KOPT-K1 (cell line): Measurements from ENCODE around the gene SLC38A4.
"Not testable (repeated sequence)": the region's sequence is repeated elsewhere in the genome, so short reads cannot be mapped to it uniquely, and the experiment has no call there.

Source experiments
- H3K27ac ChIP-seq: fragments of 200-600 bp; sonication (generic); 2 replicates; pipeline ENCODE4 v1.5.1; 2016; ENCODE audit warnings: antibody characterized with exemption, mild to moderate bottlenecking, low read depth, low read length; ENCODE audit not compliant: poor library complexity, severe bottlenecking
- H3K36me3 ChIP-seq: fragments of 200-600 bp; sonication (generic); 2 replicates; pipeline ENCODE4 v1.5.1; 2017; ENCODE audit warnings: antibody characterized with exemption, mild to moderate bottlenecking, low read length, moderate library complexity; ENCODE audit not compliant: insufficient read depth
- H3K9me3 ChIP-seq: fragments of 200-600 bp; sonication (generic); 2 replicates; pipeline ENCODE4 v1.5.1; 2017; ENCODE audit warnings: antibody characterized with exemption, low read length, mild to moderate bottlenecking; ENCODE audit not compliant: insufficient read depth, poor library complexity, severe bottlenecking

Gene SLC38A4, protein sequence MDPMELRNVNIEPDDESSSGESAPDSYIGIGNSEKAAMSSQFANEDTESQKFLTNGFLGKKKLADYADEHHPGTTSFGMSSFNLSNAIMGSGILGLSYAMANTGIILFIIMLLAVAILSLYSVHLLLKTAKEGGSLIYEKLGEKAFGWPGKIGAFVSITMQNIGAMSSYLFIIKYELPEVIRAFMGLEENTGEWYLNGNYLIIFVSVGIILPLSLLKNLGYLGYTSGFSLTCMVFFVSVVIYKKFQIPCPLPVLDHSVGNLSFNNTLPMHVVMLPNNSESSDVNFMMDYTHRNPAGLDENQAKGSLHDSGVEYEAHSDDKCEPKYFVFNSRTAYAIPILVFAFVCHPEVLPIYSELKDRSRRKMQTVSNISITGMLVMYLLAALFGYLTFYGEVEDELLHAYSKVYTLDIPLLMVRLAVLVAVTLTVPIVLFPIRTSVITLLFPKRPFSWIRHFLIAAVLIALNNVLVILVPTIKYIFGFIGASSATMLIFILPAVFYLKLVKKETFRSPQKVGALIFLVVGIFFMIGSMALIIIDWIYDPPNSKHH

GRCh38 chr12:46825591-46826414, at the start of gene SLC38A4:
Gene SLC38A4 (minus strand): TSS chr12:46825997. CDS start chr12:46793071, 32,926 bp downstream.
- Histone ChIP-seq H3K9me3 (peaks cover 7% of the 10 kb centered on the region), H3K36me3 (no peaks in the 10 kb centered on the region), H3K27ac (no peak within 1 kb of the TSS)

GRCh38 chr12:46875095-46875494, 49.3 kb upstream of the SLC38A4 start:
- Histone ChIP-seq H3K27ac (no peak overlapping the region), H3K36me3 (no peaks in the 10 kb centered on the region), H3K9me3 (peaks cover 3% of the 10 kb centered on the region)

GRCh38 chr12:46874642-46875041, 48.8 kb upstream of the SLC38A4 start:
- no peak overlapping the region for H3K27ac ChIP-seq
- H3K9me3 ChIP-seq: peaks cover 3% of the 10 kb centered on the region

GRCh38 chr12:46872135-46872534, 46.3 kb upstream of the SLC38A4 start:
- no peak overlapping the region for H3K27ac ChIP-seq
- no peaks in the 10 kb centered on the region for H3K9me3 ChIP-seq
- H3K36me3 ChIP-seq: no peaks in the 10 kb centered on the region

More at GRCh38 chr12:46874642-46875041, 48.8 kb upstream of the SLC38A4 start:
- no peaks in the 10 kb centered on the region for H3K36me3 ChIP-seq

DNA sequence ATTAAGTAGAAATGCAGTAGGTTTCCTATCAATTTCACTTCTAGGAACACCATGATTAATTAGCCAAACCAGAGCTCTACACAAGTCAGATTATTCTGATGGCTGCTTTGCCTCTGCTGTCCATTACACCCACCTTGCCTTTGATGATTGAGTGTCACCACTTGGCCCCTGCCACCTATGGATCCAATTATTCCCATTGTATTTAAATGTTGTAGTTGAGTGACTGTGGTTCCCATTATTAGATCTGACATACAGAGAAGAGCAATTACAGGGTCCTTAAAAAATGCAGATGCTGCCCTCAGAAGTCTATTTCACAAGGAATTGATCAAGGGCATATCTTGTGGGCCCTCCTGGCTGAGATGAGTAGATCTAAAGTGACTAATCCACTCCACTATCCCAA, 39.5 kb upstream of the SLC38A4 start:
- H3K9me3 ChIP-seq: peaks cover 30% of the 10 kb centered on the region
- no peaks in the 10 kb centered on the region for H3K36me3 ChIP-seq
- no peak overlapping the region for H3K27ac ChIP-seq

GRCh38 chr12:46858368-46858767, 32.6 kb upstream of the SLC38A4 start:
- Histone ChIP-seq H3K36me3 (no peaks in the 10 kb centered on the region), H3K9me3 (peaks cover 52% of the 10 kb centered on the region), H3K27ac (no peak overlapping the region)

- peaks cover 52% of the 10 kb centered on the region for H3K9me3 ChIP-seq
- no peaks in the 10 kb centered on the region for H3K36me3 ChIP-seq
- H3K27ac ChIP-seq: no peak overlapping the region
Measured at GRCh38 chr12:46857486-46857885, 31.7 kb upstream of the SLC38A4 start.

DNA sequence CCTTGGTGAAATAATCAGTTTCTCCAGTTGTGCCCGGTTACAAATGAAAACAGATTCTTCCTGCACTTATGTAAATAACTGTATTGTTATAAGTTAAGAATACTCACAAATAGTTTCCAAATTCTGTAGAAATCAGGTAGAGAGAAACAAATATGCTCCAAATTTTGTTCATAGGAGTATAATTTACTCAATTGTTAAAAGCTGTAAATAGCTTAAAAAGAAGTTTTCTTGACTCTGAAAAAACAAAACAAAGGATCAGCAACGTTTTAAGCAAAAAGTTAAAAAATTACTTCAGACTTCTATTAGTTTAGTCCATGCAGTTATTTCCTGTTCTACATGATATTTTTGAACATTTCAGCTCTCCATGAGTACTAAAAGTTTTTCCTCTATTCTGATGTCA, 30.0 kb upstream of the SLC38A4 start:
- Histone ChIP-seq H3K36me3 (no peaks in the 10 kb centered on the region), H3K9me3 (peaks cover 49% of the 10 kb centered on the region), H3K27ac (no peak overlapping the region)

GRCh38 chr12:46854188-46854587, 28.4 kb upstream of the SLC38A4 start:
- H3K27ac ChIP-seq, H3K36me3 ChIP-seq: not testable (repeated sequence)
- peaks cover 35% of the 10 kb centered on the region for H3K9me3 ChIP-seq

GRCh38 chr12:46848792-46849191, 23.0 kb upstream of the SLC38A4 start:
- H3K9me3 ChIP-seq, H3K27ac ChIP-seq, H3K36me3 ChIP-seq: not testable (repeated sequence)

GRCh38 chr12:46847001-46847400, 21.2 kb upstream of the SLC38A4 start:
- Histone ChIP-seq H3K27ac (no peak overlapping the region), H3K36me3 (no peaks in the 10 kb centered on the region), H3K9me3 (peaks cover 8% of the 10 kb centered on the region)

DNA sequence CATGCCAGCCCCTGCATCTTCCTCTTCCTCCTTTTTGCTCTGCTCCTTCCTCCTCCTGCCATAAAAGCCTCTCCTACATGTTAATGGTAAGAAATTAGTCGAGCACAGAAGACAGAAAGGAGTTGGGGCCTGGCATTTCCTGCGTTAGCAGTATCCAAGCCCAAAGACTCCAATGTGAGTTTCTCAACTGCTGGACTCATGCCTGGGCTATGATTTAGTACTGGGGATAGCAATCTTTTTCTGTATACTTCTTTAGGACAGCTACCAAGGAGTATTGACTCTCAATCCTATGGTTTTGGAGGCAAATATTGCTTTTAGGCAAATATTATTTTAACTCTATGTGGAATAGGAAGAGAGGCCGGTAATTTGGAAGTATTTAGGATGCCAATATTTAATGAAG, 18.0 kb upstream of the SLC38A4 start:
- Histone ChIP-seq H3K27ac (no peak overlapping the region), H3K36me3 (no peaks in the 10 kb centered on the region), H3K9me3 (peaks cover 8% of the 10 kb centered on the region)

- Histone ChIP-seq H3K9me3 (peaks cover 8% of the 10 kb centered on the region), H3K27ac (no peak overlapping the region), H3K36me3 (no peaks in the 10 kb centered on the region)
Measured at GRCh38 chr12:46841891-46842290, 16.1 kb upstream of the SLC38A4 start.

GRCh38 chr12:46839964-46840363, 14.2 kb upstream of the SLC38A4 start:
- H3K36me3 ChIP-seq: no peaks in the 10 kb centered on the region

DNA sequence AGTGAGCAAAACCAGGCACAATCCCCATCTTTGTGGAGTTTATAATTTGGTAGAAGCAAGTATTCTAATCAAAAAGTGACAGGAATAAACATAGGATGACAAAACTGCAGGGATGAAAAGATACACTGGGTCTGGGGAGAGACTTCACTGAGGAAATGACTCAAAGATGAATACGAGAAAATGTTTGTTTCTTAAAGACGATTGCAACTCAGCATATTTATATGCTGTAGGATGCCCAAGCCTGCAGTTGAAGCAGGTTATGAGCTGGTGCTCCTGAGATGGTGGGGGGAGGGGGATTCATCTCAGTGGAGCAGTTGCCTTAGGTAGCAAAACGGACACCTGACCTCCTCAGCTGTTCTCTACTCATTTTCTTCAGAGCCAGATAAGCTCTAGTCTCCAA, 13.4 kb upstream of the SLC38A4 start:
- no peaks in the 10 kb centered on the region for H3K36me3 ChIP-seq
- H3K9me3 ChIP-seq: no peaks in the 10 kb centered on the region
- no peak overlapping the region for H3K27ac ChIP-seq

More at GRCh38 chr12:46839964-46840363, 14.2 kb upstream of the SLC38A4 start:
- peaks cover under 1% of the 10 kb centered on the region for H3K9me3 ChIP-seq
- no peak overlapping the region for H3K27ac ChIP-seq
